B cell (primary cell): ENCODE results near the gene PRUNE2. TPM values are rescaled to one million over a fixed set of nuclear protein-coding genes. Genes with fewer than 3 reads are reported as not detected.
"Not testable (repeated sequence)": the region's sequence is repeated elsewhere in the genome, so short reads cannot be mapped to it uniquely, and the experiment has no call there.

Source experiments
- ATAC-seq: fragments of 200-7000 bp; cut with Tn5 transposase; one replicate; pipeline ENCODE4 v1.10.0; 2021; ENCODE audit warnings: low read depth, mild to moderate bottlenecking, moderate number of reproducible peaks, moderate library complexity
- CTCF ChIA-PET: fragments of 350-600 bp; sonication (Branson Sonifier 250); formaldehyde crosslinking; loops from one replicate; lab custom pipeline; 2021; ENCODE audit warnings: antibody characterized with exemption, inconsistent platforms; lab: Charles Lee
- POLR2A ChIA-PET: fragments of 350-600 bp; sonication (Branson Sonifier 250); formaldehyde crosslinking; loops from one replicate; lab custom pipeline; 2021; ENCODE audit warnings: antibody characterized with exemption; lab: Charles Lee
- DNase-seq: peaks from one replicate; pipeline ENCODE4 v3.0.0; 2013
- H2AFZ ChIP-seq: 2 replicates; pipeline ENCODE4 v1.6.1; 2012; ENCODE audit warnings: mild to moderate bottlenecking, low read depth, low read length; ENCODE audit not compliant: insufficient read depth, poor library complexity, severe bottlenecking
- H3K27ac ChIP-seq, 2 donors: 1 replicate in 1 of 2; 2 replicates in 1 of 2; pipeline ENCODE4 v1.5.1; 2012 to 2013; ENCODE audit warnings: low read length in 2 of 2, mild to moderate bottlenecking in 2 of 2, moderate library complexity in 1 of 2
- H3K27me3 ChIP-seq, 4 experiments: fragments of 200-600 bp in 1 of 4; sonication (generic) in 1 of 4; replicated peaks in 1 of 4; 1 replicate in 2 of 4; 2 replicates in 2 of 4; pipeline versions ENCODE4 v1.6.1 to v1.7.0; 2013 to 2016; ENCODE audit warnings: low read length in 3 of 4, mild to moderate bottlenecking in 2 of 4, mixed read lengths in 1 of 4, moderate library complexity in 1 of 4; ENCODE audit not compliant: insufficient read depth in 4 of 4, control insufficient read depth in 3 of 4; ENCODE audit errors: control extremely low read depth in 1 of 4
- H3K36me3 ChIP-seq, 2 experiments: replicated peaks in 1 of 2; 1 replicate in 1 of 2; 2 replicates in 1 of 2; pipeline versions ENCODE4 v1.6.1 to v1.7.1; 2013; ENCODE audit warnings: low read length in 1 of 2; ENCODE audit not compliant: insufficient read depth in 2 of 2, control insufficient read depth in 1 of 2; ENCODE audit errors: control extremely low read depth in 1 of 2, extremely low read depth in 1 of 2
- H3K4me1 ChIP-seq, 2 donors: fragments of 200-600 bp in 1 of 2; sonication (generic) in 1 of 2; 1 replicate in 1 of 2; 2 replicates in 1 of 2; pipeline versions ENCODE4 v1.5.1 to v1.6.1; 2013 to 2017; ENCODE audit warnings: low read length in 2 of 2; ENCODE audit not compliant: control insufficient read depth in 2 of 2, insufficient read depth in 2 of 2
- H3K4me2 ChIP-seq: replicated peaks from 2 replicates; pipeline ENCODE3; 2012; ENCODE audit warnings: mild to moderate bottlenecking, low read depth, low read length; ENCODE audit not compliant: poor library complexity, severe bottlenecking
- H3K4me3 ChIP-seq, 5 experiments: fragments of 200-600 bp in 1 of 5; sonication (generic) in 1 of 5; 1 replicate in 3 of 5; 2 replicates in 2 of 5; pipeline versions ENCODE4 v1.5.1 to v1.7.0; 2011 to 2016; ENCODE audit warnings: low read length in 4 of 5, mild to moderate bottlenecking in 4 of 5, low read depth in 2 of 5, control low read depth in 1 of 5, moderate library complexity in 1 of 5; ENCODE audit not compliant: insufficient read depth in 1 of 5; ENCODE audit errors: control extremely low read depth in 1 of 5, extremely low read depth in 1 of 5
- H3K79me2 ChIP-seq: fragments of 200-600 bp; sonication (generic); one replicate; pipeline ENCODE4 v1.6.0; 2016; ENCODE audit warnings: low read length; ENCODE audit not compliant: control insufficient read depth, insufficient read depth
- H3K9ac ChIP-seq: fragments of 200-600 bp; sonication (generic); 2 replicates; pipeline ENCODE4 v1.6.1; 2017; ENCODE audit warnings: mild to moderate bottlenecking, low read length, moderate library complexity
- H3K9me3 ChIP-seq, 3 donors: one replicate each; pipeline versions ENCODE4 v1.6.1 to v1.7.1; 2013; ENCODE audit warnings: low read length in 2 of 3; ENCODE audit not compliant: control insufficient read depth in 2 of 3, insufficient read depth in 1 of 3; ENCODE audit errors: control extremely low read depth in 1 of 3
- H4K20me1 ChIP-seq: 2 replicates; pipeline ENCODE4 v1.6.0; 2012; ENCODE audit warnings: mild to moderate bottlenecking, low read length; ENCODE audit not compliant: insufficient read depth, control insufficient read depth, poor library complexity, severe bottlenecking
- H3K27ac Mint-ChIP-seq: one replicate; pipeline ENCODE4 v1.8.0; 2021; ENCODE audit warnings: mixed read lengths
- H3K27me3 Mint-ChIP-seq: one replicate; pipeline ENCODE4 v1.8.0; 2021; ENCODE audit warnings: mixed read lengths
- H3K4me1 Mint-ChIP-seq: one replicate; pipeline ENCODE4 v1.8.0; 2021; ENCODE audit warnings: mixed read lengths
- H3K4me3 Mint-ChIP-seq: one replicate; pipeline ENCODE4 v1.8.0; 2021; ENCODE audit warnings: mixed read lengths
- H3K9me3 Mint-ChIP-seq: one replicate; pipeline ENCODE4 v1.8.0; 2022; ENCODE audit warnings: mixed read lengths; ENCODE audit not compliant: insufficient read depth
- EZH2 ChIP-seq: IDR thresholded peaks from 2 replicates; pipeline ENCODE4 v1.6.1; 2012; ENCODE audit warnings: borderline replicate concordance, low read depth, mild to moderate bottlenecking, moderate library complexity, low read length; ENCODE audit not compliant: insufficient read depth, poor library complexity, severe bottlenecking
- WGBS: methylation state at CpG from one replicate; pipeline ENCODE4 v1.1.5; 2013; ENCODE audit warnings: missing lambda C conversion rate; ENCODE audit not compliant: insufficient coverage; 5-methylcytosine and 5-hydroxymethylcytosine counted together
- intact Hi-C: fragments of 100-400 bp; cut with micrococcal nuclease; formaldehyde crosslinking; loops from one replicate; pipeline ENCODE4 v1.10.0; 2022
- polyA plus RNA-seq: library from polyadenylated mRNA; depleted of rRNA; stranded (reverse); fragments of >200 nt; gene quantifications from 2 replicates; pipeline ENCODE4 v1.2.3, GENCODE V29; 2012
- total RNA-seq, 2 donors: library from RNA; stranded (reverse); fragments of 120-200 nt in 1 of 2; gene quantifications; 1 replicate in 1 of 2; 2 replicates in 1 of 2; pipeline versions ENCODE4 v1.2.3 to v1.2.4, GENCODE V29; 2013 to 2022
- TF ChIP-seq, protein P1 (sequence below): fragments of 200-600 bp; IDR thresholded peaks from one replicate; pipeline ENCODE4 v1.8.0; 2022; ENCODE audit warnings: antibody characterized with exemption, mild to moderate bottlenecking

The PRUNE2 gene
- total and polyA plus RNA-seq, 2 donors (not counting 1 experiment from before 2014, with no cell fraction given) = 0.12 TPM; not detected in 1

DNA sequence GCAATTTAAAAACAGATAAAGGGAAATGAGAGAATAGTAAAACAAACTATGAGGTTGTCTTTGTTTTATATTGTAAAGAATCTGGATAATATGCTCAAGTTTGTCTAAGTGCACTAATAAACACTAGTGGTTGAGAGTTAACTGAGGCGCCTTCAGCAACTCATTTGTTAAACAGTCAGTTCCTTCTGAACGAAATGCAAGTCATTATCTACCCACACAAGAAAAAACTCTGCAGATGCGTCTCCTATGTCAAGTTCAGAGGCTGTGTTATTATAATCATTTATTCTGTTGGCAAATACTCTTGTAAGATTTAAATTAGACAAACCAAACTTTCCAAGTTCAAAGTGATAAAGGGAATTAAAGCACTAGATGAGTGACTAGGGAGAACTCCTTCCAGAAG lies 162.0 kb downstream of the PRUNE2 start:
- peaks cover 28% of the 10 kb centered on the region for H3K27me3 Mint-ChIP-seq
- Histone ChIP-seq H4K20me1 (no peaks in the 10 kb centered on the region), H3K9ac (no peak overlapping the region), H3K4me1 (no peaks in the 10 kb centered on the region), H3K79me2 (no peaks in the 10 kb centered on the region), H3K27me3 (no peaks in the 10 kb centered on the region), H2AFZ (no peak overlapping the region), H3K9me3 (peaks cover 4 to 13% (median 5%) of the 10 kb centered on the region in 3 donors), H3K36me3 (no peaks in the 10 kb centered on the region), H3K4me2 (no peak overlapping the region), H3K4me3 (no peak overlapping the region), H3K27ac (no peak overlapping the region)
- H3K4me1 Mint-ChIP-seq = no peaks in the 10 kb centered on the region
- TF ChIP-seq, protein P1, sequence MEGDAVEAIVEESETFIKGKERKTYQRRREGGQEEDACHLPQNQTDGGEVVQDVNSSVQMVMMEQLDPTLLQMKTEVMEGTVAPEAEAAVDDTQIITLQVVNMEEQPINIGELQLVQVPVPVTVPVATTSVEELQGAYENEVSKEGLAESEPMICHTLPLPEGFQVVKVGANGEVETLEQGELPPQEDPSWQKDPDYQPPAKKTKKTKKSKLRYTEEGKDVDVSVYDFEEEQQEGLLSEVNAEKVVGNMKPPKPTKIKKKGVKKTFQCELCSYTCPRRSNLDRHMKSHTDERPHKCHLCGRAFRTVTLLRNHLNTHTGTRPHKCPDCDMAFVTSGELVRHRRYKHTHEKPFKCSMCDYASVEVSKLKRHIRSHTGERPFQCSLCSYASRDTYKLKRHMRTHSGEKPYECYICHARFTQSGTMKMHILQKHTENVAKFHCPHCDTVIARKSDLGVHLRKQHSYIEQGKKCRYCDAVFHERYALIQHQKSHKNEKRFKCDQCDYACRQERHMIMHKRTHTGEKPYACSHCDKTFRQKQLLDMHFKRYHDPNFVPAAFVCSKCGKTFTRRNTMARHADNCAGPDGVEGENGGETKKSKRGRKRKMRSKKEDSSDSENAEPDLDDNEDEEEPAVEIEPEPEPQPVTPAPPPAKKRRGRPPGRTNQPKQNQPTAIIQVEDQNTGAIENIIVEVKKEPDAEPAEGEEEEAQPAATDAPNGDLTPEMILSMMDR = no peak
- TF ChIP-seq EZH2 = no peak
- peaks cover 11% of the 10 kb centered on the region for H3K9me3 Mint-ChIP-seq
- POLR2A ChIA-PET = no interaction called here
- H3K4me3 Mint-ChIP-seq = no peak overlapping the region
- no peak for DNase-seq
- CTCF ChIA-PET = no interaction called here
- no CpG with 5 or more reads among the region's 3 CpGs for WGBS
- no peak for ATAC-seq
- intact Hi-C loops = no loop called here
- no peak overlapping the region for H3K27ac Mint-ChIP-seq

DNA sequence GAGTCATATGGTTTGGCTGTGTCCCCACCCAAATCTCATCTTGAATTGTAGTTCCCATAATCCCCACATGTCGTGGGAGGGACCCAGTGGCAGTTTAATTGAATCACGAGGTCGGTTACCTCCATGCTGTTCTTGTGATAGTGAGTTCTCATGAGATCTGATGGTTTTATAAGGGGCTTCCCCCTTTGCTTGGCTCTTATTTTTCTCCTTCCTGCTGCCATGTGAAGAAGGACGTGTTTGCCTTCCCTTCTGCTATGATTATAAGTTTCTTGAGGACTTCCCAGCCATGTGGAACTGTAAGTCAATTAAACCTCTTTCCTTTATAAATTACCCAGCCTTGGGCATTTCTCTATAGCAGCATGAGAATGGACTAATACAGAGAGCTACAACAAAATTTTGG lies 163.0 kb downstream of the PRUNE2 start:
- no CpG with 5 or more reads among the region's 4 CpGs for WGBS
- DNase-seq, CTCF ChIA-PET, H3K4me3 Mint-ChIP-seq, H3K27ac ChIP-seq, H3K27ac Mint-ChIP-seq, POLR2A ChIA-PET, H4K20me1 ChIP-seq, H3K79me2 ChIP-seq, H3K27me3 ChIP-seq, H3K4me1 Mint-ChIP-seq, H3K4me3 ChIP-seq, ATAC-seq, H3K4me2 ChIP-seq, H3K9ac ChIP-seq, H2AFZ ChIP-seq, intact Hi-C loops, H3K4me1 ChIP-seq, H3K36me3 ChIP-seq: not testable (repeated sequence)
- peaks cover 24% of the 10 kb centered on the region for H3K27me3 Mint-ChIP-seq
- H3K9me3 ChIP-seq = peaks cover 4 to 13% (median 5%) of the 10 kb centered on the region in 3 donors
- peaks cover 11% of the 10 kb centered on the region for H3K9me3 Mint-ChIP-seq
